GM21528 (cell line): ENCODE data around the gene OR8J1.
"Not testable (repeated sequence)": the region's sequence is repeated elsewhere in the genome, so short reads cannot be mapped to it uniquely, and the experiment has no call there.

Experiments used
- ATAC-seq: cut with Tn5 transposase; IDR thresholded peaks from one replicate; pipeline ENCODE4 v1.9.1; 2021; ENCODE audit warnings: mild to moderate bottlenecking, moderate library complexity; ENCODE audit not compliant: unreplicated experiment, low FRiP score

Gene OR8J1

GRCh38 chr11:56353991-56354390 lies at the start of gene OR8J1:
TSS of gene OR8J1 (plus strand) at chr11:56354291. CDS start at chr11:56360247, 5,956 bp downstream.
- no peak for ATAC-seq

GRCh38 chr11:56307836-56308235 lies 46.3 kb upstream of the OR8J1 start:
- no peak for ATAC-seq

- no peak for ATAC-seq
These were observed 39.2 kb upstream of the OR8J1 start, which contains the start of gene OR8K3 for GRCh38 chr11:56314844-56315243. TSS of gene OR8K3 (plus strand) at chr11:56315144. CDS start at chr11:56318307, 3,163 bp downstream.

- no peak for ATAC-seq
These were observed 22.1 kb upstream of the OR8J1 start for GRCh38 chr11:56331861-56332491.

- no peak for ATAC-seq
These were observed 20.9 kb upstream of the OR8J1 start for GRCh38 chr11:56333156-56333555.

GRCh38 chr11:56340289-56340688 lies 13.8 kb upstream of the OR8J1 start:
- no peak for ATAC-seq

- no peak for ATAC-seq
These were observed 8.4 kb upstream of the OR8J1 start, which contains the start of gene OR8K1 for GRCh38 chr11:56345739-56346138. TSS of gene OR8K1 (plus strand) at chr11:56346039. CDS start at chr11:56346039, 0 bp downstream.

GRCh38 chr11:56375324-56375723 lies 21.2 kb downstream of the OR8J1 start, which contains the start of gene OR8U1:
TSS of gene OR8U1 (plus strand) at chr11:56375624. CDS start at chr11:56375624, 0 bp downstream.
- ATAC-seq = no peak

- ATAC-seq = no peak
These were observed 26.0 kb downstream of the OR8J1 start for GRCh38 chr11:56380120-56380519.

GRCh38 chr11:56394381-56394780 lies 40.3 kb downstream of the OR8J1 start:
- no peak for ATAC-seq

GRCh38 chr11:56396047-56396446 lies 42.0 kb downstream of the OR8J1 start:
- no peak for ATAC-seq

GRCh38 chr11:56401858-56402461 lies 47.9 kb downstream of the OR8J1 start:
- not testable (repeated sequence) for ATAC-seq

GRCh38 chr11:56404393-56404792 lies 50.3 kb downstream of the OR8J1 start:
- no peak for ATAC-seq

- no peak for ATAC-seq
These were observed 56.7 kb downstream of the OR8J1 start for GRCh38 chr11:56410801-56411200.
